GM19372 (cell line): ENCODE measurements around the gene UQCRFS1.

Source experiments
- ATAC-seq: cut with Tn5 transposase; IDR thresholded peaks from one replicate; pipeline ENCODE4 v1.9.1; 2021; ENCODE audit warnings: mild to moderate bottlenecking, low read depth, moderate library complexity; ENCODE audit not compliant: unreplicated experiment

UQCRFS1 gene

DNA sequence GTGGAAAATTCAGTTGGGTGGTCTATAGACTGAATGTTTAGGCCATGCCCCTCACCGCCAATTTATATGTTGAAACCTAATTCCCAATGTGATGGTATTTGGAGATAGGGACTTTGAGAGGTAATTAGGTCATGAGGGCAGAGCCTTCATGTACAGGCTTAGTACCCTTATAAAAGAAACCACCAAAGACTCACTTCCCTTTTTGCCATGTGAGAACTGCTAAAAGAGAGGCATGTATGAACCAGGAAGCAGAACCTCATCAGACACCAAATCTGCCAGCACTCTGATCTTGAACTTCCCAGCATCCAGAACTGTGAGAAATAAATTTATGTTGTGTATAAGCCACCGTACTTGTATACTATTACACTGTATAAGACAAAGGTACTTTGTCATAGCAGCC is 40.6 kb downstream of the UQCRFS1 start:
- ATAC-seq = no peak

- ATAC-seq = no peak
These were observed 41.4 kb downstream of the UQCRFS1 start for GRCh38 chr19:29171525-29171924.

GRCh38 chr19:29170554-29170953 is 42.4 kb downstream of the UQCRFS1 start:
- ATAC-seq = no peak

GRCh38 chr19:29162694-29163093 is 50.3 kb downstream of the UQCRFS1 start:
- no peak for ATAC-seq

GRCh38 chr19:29155683-29156082 is 57.3 kb downstream of the UQCRFS1 start:
- no peak for ATAC-seq
